ENCODE data around the gene NWD2. TPM values are rescaled to one million over a fixed set of nuclear protein-coding genes. Genes with fewer than 3 reads are reported as not detected.

NWD2 gene
- total RNA-seq, 4 donors from 2014 or later: 0.27 to 2.2 (median 0.48) TPM

- H3K9me3 ChIP-seq: no peaks in the 10 kb centered on the region
- H3K4me3 ChIP-seq (replicated peaks in 1 of 3): no peak overlapping the region
- H3K4me1 ChIP-seq: no peaks in the 10 kb centered on the region
- H3K36me3 ChIP-seq: no peaks in the 10 kb centered on the region
- TF ChIP-seq POLR2A (IDR thresholded peaks at IDR 0.05): no peak
- TF ChIP-seq, protein P1, sequence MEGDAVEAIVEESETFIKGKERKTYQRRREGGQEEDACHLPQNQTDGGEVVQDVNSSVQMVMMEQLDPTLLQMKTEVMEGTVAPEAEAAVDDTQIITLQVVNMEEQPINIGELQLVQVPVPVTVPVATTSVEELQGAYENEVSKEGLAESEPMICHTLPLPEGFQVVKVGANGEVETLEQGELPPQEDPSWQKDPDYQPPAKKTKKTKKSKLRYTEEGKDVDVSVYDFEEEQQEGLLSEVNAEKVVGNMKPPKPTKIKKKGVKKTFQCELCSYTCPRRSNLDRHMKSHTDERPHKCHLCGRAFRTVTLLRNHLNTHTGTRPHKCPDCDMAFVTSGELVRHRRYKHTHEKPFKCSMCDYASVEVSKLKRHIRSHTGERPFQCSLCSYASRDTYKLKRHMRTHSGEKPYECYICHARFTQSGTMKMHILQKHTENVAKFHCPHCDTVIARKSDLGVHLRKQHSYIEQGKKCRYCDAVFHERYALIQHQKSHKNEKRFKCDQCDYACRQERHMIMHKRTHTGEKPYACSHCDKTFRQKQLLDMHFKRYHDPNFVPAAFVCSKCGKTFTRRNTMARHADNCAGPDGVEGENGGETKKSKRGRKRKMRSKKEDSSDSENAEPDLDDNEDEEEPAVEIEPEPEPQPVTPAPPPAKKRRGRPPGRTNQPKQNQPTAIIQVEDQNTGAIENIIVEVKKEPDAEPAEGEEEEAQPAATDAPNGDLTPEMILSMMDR (IDR thresholded peaks at IDR 0.05): no peak
- no peak overlapping the region for H3K27ac ChIP-seq
- no peaks in the 10 kb centered on the region for H3K27me3 ChIP-seq
- intact Hi-C loops (cut with DNase I): no loop called here
- WGBS, 2 donors: 83 to 84% methylated on average over 1 of the region's 1 CpG
- no peak for DNase-seq
Observed at GRCh38 chr4:37232315-37232714, 12.2 kb upstream of the NWD2 start.

DNA sequence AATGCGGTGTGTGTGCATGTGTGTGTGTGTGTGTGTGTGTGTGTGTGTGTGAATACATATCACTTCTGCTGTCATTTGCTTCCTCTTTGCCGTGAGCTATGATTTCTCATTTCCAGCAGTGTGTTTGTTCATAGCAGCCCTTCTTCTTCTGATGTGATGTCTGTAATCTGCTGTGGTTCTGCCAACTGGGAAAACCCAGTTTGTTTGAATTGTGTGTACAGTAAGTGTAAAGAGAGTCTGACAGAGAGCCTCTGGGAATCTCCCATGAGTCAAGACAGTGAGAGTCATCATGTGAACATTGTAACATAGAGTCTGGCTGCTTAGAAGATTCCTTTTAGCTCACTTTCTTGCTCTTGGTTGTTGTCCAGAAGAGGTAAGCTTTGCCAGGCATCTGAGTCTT is 8.4 kb upstream of the NWD2 start:
- no peaks in the 10 kb centered on the region for H3K36me3 ChIP-seq
- no peaks in the 10 kb centered on the region for H3K9me3 ChIP-seq
- H3K27me3 ChIP-seq: no peaks in the 10 kb centered on the region
- no peak for TF ChIP-seq POLR2A (IDR thresholded peaks at IDR 0.05)
- TF ChIP-seq, protein P1 (IDR thresholded peaks at IDR 0.05): no peak
- WGBS, 2 donors: 75 to 77% methylated on average over 2 of the region's 2 CpGs
- intact Hi-C loops (cut with DNase I): no loop called here
- no peak overlapping the region for H3K4me3 ChIP-seq (replicated peaks in 1 of 3)
- H3K4me1 ChIP-seq: no peaks in the 10 kb centered on the region
- no peak overlapping the region for H3K27ac ChIP-seq
- no peak for DNase-seq

GRCh38 chr4:37241647-37242046 is 2.9 kb upstream of the NWD2 start:
- no peak for DNase-seq
- Histone ChIP-seq H3K27ac (no peak overlapping the region), H3K9me3 (no peaks in the 10 kb centered on the region), H3K36me3 (no peaks in the 10 kb centered on the region), H3K4me3 (replicated peaks in 1 of 3) (no peak overlapping the region), H3K4me1 (peaks cover 0 to 10% of the 10 kb centered on the region in 2 donors), H3K27me3 (no peaks in the 10 kb centered on the region)
- intact Hi-C loops (cut with DNase I): no loop called here
- TF ChIP-seq, protein P1 (IDR thresholded peaks at IDR 0.05): no peak
- no peak for TF ChIP-seq POLR2A (IDR thresholded peaks at IDR 0.05)

DNA sequence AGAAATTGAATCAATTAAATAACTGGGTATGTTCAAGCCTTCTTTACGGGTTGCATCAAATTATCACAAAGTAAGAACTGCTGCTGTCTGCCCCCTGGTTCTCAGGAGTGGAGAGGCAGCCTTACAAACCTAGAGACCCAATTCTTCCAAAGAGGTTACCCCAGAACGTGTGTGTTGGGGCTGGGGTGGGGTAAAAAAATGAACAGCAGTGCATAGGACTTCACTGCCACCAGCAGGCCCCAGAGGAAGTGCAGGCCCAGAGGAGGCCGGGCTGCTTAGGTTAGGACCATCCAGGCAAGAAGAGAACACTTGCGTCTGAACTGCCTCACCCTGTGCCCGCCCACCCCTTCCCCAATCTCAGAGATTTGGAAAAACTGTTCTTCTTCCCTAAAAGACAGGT is 1.5 kb upstream of the NWD2 start:
- 37 to 41% methylated on average over 5 of the region's 5 CpGs for WGBS, 2 donors
- DNase-seq: no peak
- H3K4me3 ChIP-seq (replicated peaks in 1 of 3): no peak overlapping the region
- no peaks in the 10 kb centered on the region for H3K36me3 ChIP-seq
- peaks cover 6 to 10% of the 10 kb centered on the region in 2 donors for H3K4me1 ChIP-seq
- no peak for TF ChIP-seq POLR2A (IDR thresholded peaks at IDR 0.05)
- TF ChIP-seq, protein P1 (IDR thresholded peaks at IDR 0.05): no peak
- no peaks in the 10 kb centered on the region for H3K9me3 ChIP-seq
- intact Hi-C loops (cut with DNase I): no loop called here
- H3K27me3 ChIP-seq: no peaks in the 10 kb centered on the region
- no peak overlapping the region for H3K27ac ChIP-seq

GRCh38 chr4:37243722-37244582 is 591 bp upstream of the NWD2 start:
- Histone ChIP-seq H3K27ac (no peak overlapping the region), H3K4me3 (replicated peaks in 1 of 3) (no peak overlapping the region), H3K9me3 (no peaks in the 10 kb centered on the region), H3K27me3 (no peaks in the 10 kb centered on the region), H3K4me1 (peaks cover 6 to 10% of the 10 kb centered on the region in 2 donors), H3K36me3 (no peaks in the 10 kb centered on the region)
- peak; percentile 10 to 13 for DNase-seq
- 5 to 7% methylated on average over 22 to 37 of the region's 70 CpGs for WGBS, 2 donors
- intact Hi-C loops (cut with DNase I): no loop called here
- TF ChIP-seq, protein P1 (IDR thresholded peaks at IDR 0.05): peak in 2 of 6 experiments; percentile 6 to 16
- no peak for TF ChIP-seq POLR2A (IDR thresholded peaks at IDR 0.05)
